Activated T-helper 1 cell treated with Interleukin-2 at 50 U/mL for 16 hours (primary cell): ENCODE results near the gene MKRN2.

ENCODE experiments used
- DNase-seq: peaks from one replicate; pipeline ENCODE4 v3.0.0-alpha.2; 2020; ENCODE audit warnings: low read depth

Gene MKRN2

GRCh38 chr3:12553921-12554391, 2.9 kb upstream of the MKRN2 start:
- no peak for DNase-seq

GRCh38 chr3:12556314-12556689, 585 bp upstream of the MKRN2 start:
- DNase-seq = no peak

- no peak for DNase-seq
Observed at GRCh38 chr3:12557473-12558100, 700 bp downstream of the MKRN2 start.

DNA sequence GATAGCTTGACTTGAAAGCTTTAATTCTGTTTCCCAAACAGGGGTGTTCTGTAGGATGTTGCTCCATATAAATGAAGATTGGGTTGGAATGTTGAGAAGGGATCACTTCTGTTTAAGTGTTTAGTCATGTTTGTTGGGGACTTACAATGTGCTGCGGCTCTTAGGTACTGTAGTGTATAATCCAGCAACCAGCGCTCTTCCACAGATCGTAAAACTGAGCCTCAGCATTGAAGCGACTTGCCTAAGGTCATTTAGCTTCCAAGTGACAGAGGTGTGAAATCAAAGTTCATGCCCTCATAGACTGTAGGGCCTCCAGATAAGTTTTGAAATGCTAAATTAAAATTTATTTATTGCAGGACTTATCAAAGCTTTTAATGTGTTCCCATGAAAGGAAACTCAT, 1.8 kb downstream of the MKRN2 start:
- no peak for DNase-seq

DNA sequence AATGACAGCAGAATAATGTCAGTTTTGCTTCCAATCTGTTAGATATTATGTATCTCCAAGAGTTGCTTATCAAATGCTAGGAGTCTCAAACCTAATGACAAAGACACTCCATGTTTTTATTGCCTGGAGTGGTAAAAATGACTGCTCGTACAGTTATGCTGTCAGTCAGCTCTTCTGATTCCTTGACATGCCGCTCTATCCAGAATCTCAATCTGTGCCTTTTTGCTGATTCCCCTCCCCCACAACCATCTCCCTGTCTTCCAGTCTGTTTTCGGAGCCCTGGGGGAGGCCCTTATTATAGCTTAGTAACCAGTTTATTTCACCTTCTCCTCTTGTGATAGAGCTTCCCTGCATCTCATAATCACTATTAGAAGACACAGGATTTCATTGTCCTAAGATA, 2.6 kb downstream of the MKRN2 start:
- DNase-seq = no peak

- DNase-seq = no peak
Observed at GRCh38 chr3:12560505-12561190, 3.8 kb downstream of the MKRN2 start.

- DNase-seq = no peak
Observed at GRCh38 chr3:12561397-12561796, 4.5 kb downstream of the MKRN2 start.

DNA sequence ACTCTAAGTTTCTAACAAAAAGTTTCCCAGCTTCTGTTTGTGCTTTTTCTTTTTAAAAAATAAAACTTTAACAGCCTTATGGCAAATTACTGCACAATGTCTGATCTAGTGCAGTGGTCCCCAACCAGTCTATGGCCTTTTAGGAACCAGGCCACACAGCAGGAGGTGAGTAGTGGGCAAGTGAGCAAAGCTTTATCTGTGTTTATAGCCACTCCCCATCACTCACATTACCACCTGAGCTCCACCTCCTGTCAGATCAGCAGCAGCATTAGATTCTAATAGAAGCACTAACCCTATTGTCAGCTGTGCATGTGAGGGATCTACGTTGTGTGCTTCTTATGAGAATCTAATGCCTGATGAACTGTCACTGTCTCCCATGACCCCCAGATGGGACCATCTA, 5.6 kb downstream of the MKRN2 start:
- DNase-seq = no peak

GRCh38 chr3:12566976-12567375, 10.1 kb downstream of the MKRN2 start:
- DNase-seq = no peak

DNA sequence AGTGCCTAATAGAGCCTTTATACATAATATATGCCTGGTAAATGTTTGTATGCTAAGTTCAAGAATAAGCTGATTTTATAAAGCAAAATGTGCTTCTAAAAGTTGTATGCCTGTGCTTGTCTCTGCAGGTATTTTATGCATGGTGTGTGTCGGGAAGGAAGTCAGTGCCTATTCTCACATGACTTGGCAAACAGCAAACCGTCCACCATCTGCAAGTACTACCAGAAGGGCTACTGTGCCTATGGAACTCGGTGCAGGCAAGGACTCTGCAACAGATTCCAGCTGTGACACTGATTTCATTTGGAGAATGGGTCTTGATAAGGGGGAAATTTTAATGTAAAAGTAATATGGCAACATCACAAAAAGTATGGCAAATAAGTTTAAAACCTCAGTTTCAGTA, 11.9 kb downstream of the MKRN2 start:
- DNase-seq = no peak

- DNase-seq = no peak
Observed at GRCh38 chr3:12569836-12570235, 12.9 kb downstream of the MKRN2 start.

DNA sequence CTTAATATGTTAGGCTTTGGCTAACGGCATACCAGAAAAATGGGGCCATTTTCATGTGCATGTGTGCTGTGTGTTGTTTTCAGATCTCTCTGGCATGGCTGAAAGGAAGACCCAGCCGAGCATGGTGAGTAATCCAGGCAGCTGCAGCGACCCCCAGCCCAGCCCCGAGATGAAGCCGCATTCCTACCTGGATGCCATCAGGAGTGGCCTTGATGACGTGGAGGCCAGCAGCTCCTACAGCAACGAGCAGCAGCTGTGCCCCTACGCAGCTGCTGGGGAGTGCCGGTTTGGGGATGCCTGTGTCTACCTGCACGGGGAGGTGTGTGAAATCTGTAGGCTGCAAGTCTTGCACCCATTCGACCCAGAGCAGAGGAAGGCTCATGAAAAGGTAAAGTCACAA, 15.1 kb downstream of the MKRN2 start:
- no peak for DNase-seq

- no peak for DNase-seq
Observed at GRCh38 chr3:12574131-12574530, 17.2 kb downstream of the MKRN2 start.

DNA sequence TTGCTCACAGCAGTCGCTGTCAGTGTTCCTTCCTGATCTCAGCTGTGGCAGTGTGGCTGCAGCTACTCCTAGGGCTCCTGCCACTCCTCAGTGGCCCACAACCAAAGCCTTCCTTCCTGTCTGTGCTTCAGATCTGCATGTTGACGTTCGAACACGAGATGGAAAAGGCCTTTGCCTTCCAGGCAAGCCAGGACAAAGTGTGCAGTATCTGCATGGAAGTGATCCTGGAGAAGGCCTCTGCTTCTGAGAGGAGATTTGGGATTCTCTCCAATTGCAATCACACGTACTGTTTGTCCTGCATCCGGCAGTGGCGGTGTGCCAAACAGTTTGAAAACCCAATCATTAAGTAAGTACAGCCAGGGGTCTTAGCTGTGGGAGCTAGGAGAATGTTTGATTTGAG, 17.8 kb downstream of the MKRN2 start:
- no peak for DNase-seq

DNA sequence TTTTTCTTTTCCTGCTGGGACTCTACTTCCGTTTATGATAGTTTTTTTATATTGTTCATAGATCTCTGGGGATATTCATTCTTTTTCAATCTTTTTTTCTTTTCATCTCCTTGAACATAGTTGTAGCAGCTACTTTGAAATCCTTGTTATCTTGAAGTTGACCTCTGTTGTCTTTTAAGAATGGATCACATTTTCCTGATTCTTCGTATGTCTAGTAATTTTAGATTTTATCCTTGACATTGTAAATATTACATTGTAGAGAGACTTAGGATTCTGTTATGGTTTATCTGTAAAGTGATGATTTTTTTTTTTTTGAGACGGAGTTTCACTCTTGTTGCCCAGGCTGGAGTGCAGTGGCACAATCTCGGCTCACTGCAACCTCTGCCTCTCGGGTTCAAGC, 20.5 kb downstream of the MKRN2 start:
- DNase-seq = no peak

GRCh38 chr3:12578742-12579141, 21.9 kb downstream of the MKRN2 start:
- no peak for DNase-seq

GRCh38 chr3:12579456-12579855, 22.6 kb downstream of the MKRN2 start:
- no peak for DNase-seq

GRCh38 chr3:12579905-12580304, 23.0 kb downstream of the MKRN2 start:
- no peak for DNase-seq

GRCh38 chr3:12582730-12583129, 25.8 kb downstream of the MKRN2 start:
- DNase-seq = no peak

DNA sequence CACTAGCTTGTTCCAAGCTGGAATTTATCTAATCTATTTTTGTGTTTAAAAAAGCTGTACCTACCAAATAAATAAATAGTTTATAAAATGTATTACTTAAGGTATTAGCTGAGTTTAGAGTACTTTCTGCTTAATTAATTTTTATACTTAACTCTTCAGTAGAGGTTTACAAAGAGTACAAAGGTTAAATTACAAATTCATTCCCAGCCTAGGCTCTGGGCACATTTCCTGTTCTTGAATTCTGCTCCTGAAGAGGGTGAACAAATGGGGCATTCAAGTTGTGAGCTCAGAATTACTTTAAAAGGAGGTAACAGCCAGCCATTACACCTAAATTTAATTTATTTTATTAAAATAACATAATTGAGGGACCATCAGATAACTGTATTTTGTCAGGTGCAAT, 26.4 kb downstream of the MKRN2 start:
- no peak for DNase-seq

DNA sequence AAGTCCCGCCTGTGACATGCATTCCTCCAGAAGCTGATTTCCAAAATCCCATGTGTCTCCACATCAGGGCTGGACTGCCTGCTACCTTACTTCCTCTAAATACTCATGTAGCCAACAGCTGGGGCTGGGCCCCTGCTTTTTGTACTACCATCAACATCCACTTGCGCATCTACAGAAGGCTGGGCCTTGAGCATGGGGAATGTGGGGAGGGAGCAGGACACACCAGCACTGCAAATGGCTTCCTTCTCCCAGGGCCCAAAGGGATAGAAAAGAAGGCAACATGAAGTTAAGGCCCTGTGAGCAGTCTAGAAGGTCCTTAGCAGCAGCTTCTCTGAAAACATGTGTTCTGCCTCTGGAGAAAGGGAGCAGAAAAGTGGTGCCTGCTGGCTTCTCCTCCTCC, 27.2 kb downstream of the MKRN2 start:
- DNase-seq = no peak

GRCh38 chr3:12585181-12585580, 28.3 kb downstream of the MKRN2 start:
- no peak for DNase-seq

GRCh38 chr3:12585970-12586369, 29.1 kb downstream of the MKRN2 start:
- no peak for DNase-seq

GRCh38 chr3:12586403-12586802, 29.5 kb downstream of the MKRN2 start:
- DNase-seq = no peak
